Adipose tissue (tissue), 3 donors: Measurements from ENCODE around the gene GNA12. TPM values are rescaled to one million over a fixed set of nuclear protein-coding genes. Genes with fewer than 3 reads are reported as not detected.

Experiments
- H3K27ac ChIP-seq: one replicate; pipeline ENCODE4 v1.5.1; 2013; ENCODE audit warnings: low read depth, low read length
- WGBS, 3 donors: extraction: QIAGEN DNeasy Blood & Tissue Kit; methylation state at CpG; one replicate each; pipeline ENCODE4 v1.1.7; 2013; 5-methylcytosine and 5-hydroxymethylcytosine counted together
- polyA plus RNA-seq, 3 donors: library from polyadenylated mRNA; stranded (reverse); fragments of 200-250 nt; gene quantifications; one replicate each; pipeline ENCODE4 v1.2.3, GENCODE V29; 2013
- donor health status: healthy with polysubstance abuse.
- donor health status: Bipolar disorder and iron deficiency.
- donor health status: healthy.

The GNA12 gene
- polyA plus RNA-seq, 3 donors: 14.8 to 42.6 (median 39.9) TPM

- H3K27ac ChIP-seq: no peak overlapping the region
- WGBS, 3 donors: 89 to 92% (median 91%) methylated on average over 16 of the region's 16 CpGs
These were observed 20.0 kb downstream of the GNA12 start for GRCh38 chr7:2824026-2824677.

GRCh38 chr7:2823130-2823529 lies 21.0 kb downstream of the GNA12 start:
- 79 to 87% (median 81%) methylated on average over 5 of the region's 5 CpGs for WGBS, 3 donors
- H3K27ac ChIP-seq: no peak overlapping the region

GRCh38 chr7:2821842-2822507 lies 22.1 kb downstream of the GNA12 start:
- 87 to 92% (median 89%) methylated on average over 10 of the region's 10 CpGs for WGBS, 3 donors

GRCh38 chr7:2821161-2821841 lies 22.8 kb downstream of the GNA12 start:
- no peak overlapping the region for H3K27ac ChIP-seq
- 28 to 64% (median 63%) methylated on average over 12 of the region's 12 CpGs for WGBS, 3 donors

More at GRCh38 chr7:2821842-2822507, 22.1 kb downstream of the GNA12 start:
- no peak overlapping the region for H3K27ac ChIP-seq

- 70 to 91% (median 80%) methylated on average over 4 of the region's 4 CpGs for WGBS, 3 donors
These were observed 23.6 kb downstream of the GNA12 start for GRCh38 chr7:2820508-2820934.

GRCh38 chr7:2819954-2820397 lies 24.1 kb downstream of the GNA12 start:
- 93 to 98% (median 97%) methylated on average over 16 of the region's 16 CpGs for WGBS, 3 donors
- no peak overlapping the region for H3K27ac ChIP-seq

More at GRCh38 chr7:2820508-2820934, 23.6 kb downstream of the GNA12 start:
- H3K27ac ChIP-seq: no peak overlapping the region

GRCh38 chr7:2819161-2819953 lies 24.8 kb downstream of the GNA12 start:
- 89 to 94% (median 93%) methylated on average over 15 of the region's 15 CpGs for WGBS, 3 donors
- H3K27ac ChIP-seq: no peak overlapping the region

- H3K27ac ChIP-seq: no peak overlapping the region
- 90 to 95% (median 92%) methylated on average over 12 of the region's 12 CpGs for WGBS, 3 donors
These were observed 25.5 kb downstream of the GNA12 start for GRCh38 chr7:2818653-2819052.

GRCh38 chr7:2818121-2818520 lies 26.0 kb downstream of the GNA12 start:
- 58 to 79% (median 72%) methylated on average over 7 of the region's 7 CpGs for WGBS, 3 donors
- H3K27ac ChIP-seq: no peak overlapping the region

- H3K27ac ChIP-seq: no peak overlapping the region
- WGBS, 3 donors: 54 to 74% (median 72%) methylated on average over 3 of the region's 3 CpGs
These were observed 26.7 kb downstream of the GNA12 start for GRCh38 chr7:2817456-2817855.

- no peak overlapping the region for H3K27ac ChIP-seq
- 88 to 91% (median 91%) methylated on average over 16 of the region's 16 CpGs for WGBS, 3 donors
These were observed 28.2 kb downstream of the GNA12 start for GRCh38 chr7:2815875-2816245.

GRCh38 chr7:2814946-2815874 lies 28.9 kb downstream of the GNA12 start:
- H3K27ac ChIP-seq: no peak overlapping the region
- 92 to 97% (median 92%) methylated on average over 31 of the region's 31 CpGs for WGBS, 3 donors

GRCh38 chr7:2814186-2814945 lies 29.7 kb downstream of the GNA12 start:
- WGBS, 3 donors: 72 to 79% (median 76%) methylated on average over 16 of the region's 16 CpGs
- H3K27ac ChIP-seq: no peak overlapping the region

GRCh38 chr7:2813350-2814185 lies 30.5 kb downstream of the GNA12 start:
- WGBS, 3 donors: 77 to 88% (median 79%) methylated on average over 20 of the region's 20 CpGs
- no peak overlapping the region for H3K27ac ChIP-seq

- 78 to 91% (median 80%) methylated on average over 3 of the region's 3 CpGs for WGBS, 3 donors
- no peak overlapping the region for H3K27ac ChIP-seq
These were observed 31.3 kb downstream of the GNA12 start for GRCh38 chr7:2812831-2813230.

GRCh38 chr7:2812114-2812487 lies 32.0 kb downstream of the GNA12 start:
- WGBS, 3 donors: 82 to 84% (median 83%) methylated on average over 7 of the region's 7 CpGs

More at GRCh38 chr7:2812114-2812487, 32.0 kb downstream of the GNA12 start:
- peak overlapping the region; percentile 9 for H3K27ac ChIP-seq
